Islet precursor cell (in vitro differentiated cells): ENCODE measurements around the gene HECW1.
A peak's percentile ranks its signal among the peaks of the same experiment; 100 is the strongest.

Experiments
- DNase-seq: peaks from one replicate; pipeline ENCODE4 v3.0.0-alpha.2; 2018

HECW1 gene

GRCh38 chr7:43479042-43479441, 366.6 kb downstream of the HECW1 start:
- DNase-seq, result peak; percentile 7

- DNase-seq, result peak; percentile 31
Measured at GRCh38 chr7:43479543-43479942, 367.1 kb downstream of the HECW1 start.

GRCh38 chr7:43480581-43480980, 368.1 kb downstream of the HECW1 start:
- DNase-seq, result peak; percentile 16

- peak; percentile 12 for DNase-seq
Measured at GRCh38 chr7:43481902-43482678, 369.6 kb downstream of the HECW1 start.

- peak; percentile 44 for DNase-seq
Measured at GRCh38 chr7:43482679-43483252, 370.3 kb downstream of the HECW1 start.

- DNase-seq, result peak; percentile 7
Measured at GRCh38 chr7:43484678-43485395, 372.4 kb downstream of the HECW1 start.

- DNase-seq, result no peak
Measured at GRCh38 chr7:43485580-43485979, 373.1 kb downstream of the HECW1 start.

DNA sequence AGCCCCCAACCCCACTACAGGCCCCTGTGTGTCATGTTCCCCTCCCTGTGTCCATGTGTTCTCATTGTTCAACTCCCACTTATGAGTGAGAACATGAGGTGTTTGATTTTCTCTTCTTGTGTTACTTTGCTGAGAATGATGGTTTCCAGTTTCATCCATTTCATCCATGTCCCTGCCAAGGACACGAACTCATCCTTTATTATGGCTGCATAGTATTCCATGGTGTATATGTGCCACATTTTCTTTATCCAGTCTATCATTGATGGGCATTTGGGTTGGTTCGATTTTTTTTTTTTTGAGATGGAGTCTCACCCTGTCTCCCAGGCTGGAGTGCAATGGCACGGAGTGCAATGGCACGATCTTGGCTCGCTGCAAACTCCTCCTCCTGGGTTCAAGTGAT, 373.6 kb downstream of the HECW1 start:
- DNase-seq, result peak; percentile 4

- no peak for DNase-seq
Measured at GRCh38 chr7:43486634-43487033, 374.2 kb downstream of the HECW1 start.

DNA sequence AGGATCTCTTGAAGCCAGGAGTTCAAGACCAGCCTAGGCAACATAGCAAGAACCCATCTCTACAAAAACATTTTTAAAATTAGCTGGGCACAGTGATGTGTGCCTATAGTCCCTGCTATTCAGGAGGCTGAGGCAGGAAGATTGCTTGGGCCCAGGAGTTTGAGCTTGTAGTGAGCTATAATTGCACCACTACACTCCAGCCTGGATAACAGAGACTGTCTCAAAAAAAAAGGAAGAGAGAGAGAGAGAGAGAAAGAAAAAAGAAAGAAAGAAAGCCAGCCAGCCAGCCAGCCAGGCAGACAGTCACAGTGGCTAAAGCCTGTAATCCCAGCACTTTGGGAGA, 375.3 kb downstream of the HECW1 start:
- peak; percentile 15 for DNase-seq

- no peak for DNase-seq
Measured at GRCh38 chr7:43489257-43489656, 376.8 kb downstream of the HECW1 start.

DNA sequence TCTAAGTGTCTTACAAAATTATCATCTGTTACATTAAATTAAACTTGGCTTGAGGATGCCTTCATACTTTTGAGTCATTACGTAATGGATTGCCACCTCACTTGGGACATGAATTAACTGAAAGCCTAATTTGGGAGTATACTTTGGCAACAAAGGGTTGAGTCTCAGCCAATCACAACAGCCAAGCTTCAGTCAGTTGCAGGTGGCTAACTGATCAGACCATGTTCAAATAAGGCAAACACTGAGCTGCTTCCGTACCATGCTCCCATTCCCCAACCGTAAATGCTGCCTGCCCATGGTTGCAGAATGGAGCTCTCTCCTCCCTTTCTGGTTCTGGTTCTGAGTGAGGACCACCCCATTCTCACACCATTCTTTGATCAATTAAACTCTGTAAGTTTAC, 377.6 kb downstream of the HECW1 start:
- DNase-seq, result no peak

DNA sequence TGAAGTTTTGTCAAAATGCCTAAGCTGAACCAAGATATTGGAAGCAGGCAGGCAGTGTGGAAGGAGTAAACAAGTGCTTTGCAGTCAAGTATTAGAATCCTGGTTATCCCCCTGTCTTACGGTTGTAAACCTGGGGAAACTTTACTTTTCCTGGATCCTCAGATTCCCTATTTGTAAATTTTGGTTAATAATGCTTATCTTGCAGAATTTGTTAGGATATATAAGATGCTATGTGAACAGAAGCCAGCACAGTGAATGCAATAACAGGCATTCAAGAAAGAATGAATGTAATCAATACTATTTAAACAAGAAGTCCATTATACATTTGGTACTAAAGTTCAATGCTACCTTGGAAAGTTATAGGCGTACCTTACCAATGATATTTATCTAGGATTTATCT, 378.7 kb downstream of the HECW1 start:
- DNase-seq, result no peak

DNA sequence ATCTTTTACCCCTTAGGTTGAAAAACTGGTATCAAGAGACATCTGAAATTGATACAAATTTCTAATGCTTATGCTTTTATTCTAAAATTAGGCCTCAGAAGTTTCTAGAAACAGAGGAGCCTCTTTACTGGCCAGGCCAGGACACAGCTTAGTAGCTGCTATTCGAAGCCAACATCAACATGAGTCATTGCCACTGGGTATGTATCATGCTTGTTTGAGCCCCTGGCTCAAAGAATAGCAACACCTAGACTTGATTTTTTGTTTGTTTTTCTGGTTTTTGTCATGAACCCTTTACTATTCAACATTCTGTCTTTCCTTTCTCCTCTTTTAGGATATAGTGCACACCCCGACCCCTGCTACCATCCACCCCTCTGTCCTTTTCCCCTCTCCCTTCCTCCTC, 379.5 kb downstream of the HECW1 start:
- no peak for DNase-seq

GRCh38 chr7:43492896-43493295, 380.4 kb downstream of the HECW1 start:
- DNase-seq, result no peak

GRCh38 chr7:43495572-43495971, 383.1 kb downstream of the HECW1 start:
- no peak for DNase-seq

DNA sequence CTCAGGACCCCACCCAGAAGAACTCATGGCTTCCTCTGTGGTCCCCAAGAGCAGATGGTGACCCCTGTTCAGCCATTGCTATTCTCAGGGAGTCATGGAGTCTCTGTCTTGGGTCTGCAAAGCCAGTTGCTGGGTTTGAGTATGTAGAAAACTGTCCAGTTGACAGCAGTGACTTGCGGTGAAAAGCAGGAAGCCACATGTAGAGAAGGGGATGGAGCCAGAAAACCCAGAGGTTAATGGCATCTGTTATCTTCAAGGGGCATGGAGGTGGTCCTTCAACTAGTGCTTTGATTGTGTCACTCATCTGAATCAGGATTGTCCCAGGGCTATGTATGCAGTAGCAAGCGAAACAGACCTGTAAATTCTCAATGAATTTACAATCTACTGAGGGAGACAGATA, 384.1 kb downstream of the HECW1 start:
- no peak for DNase-seq

GRCh38 chr7:43501870-43502269, 389.4 kb downstream of the HECW1 start:
- DNase-seq, result no peak

DNA sequence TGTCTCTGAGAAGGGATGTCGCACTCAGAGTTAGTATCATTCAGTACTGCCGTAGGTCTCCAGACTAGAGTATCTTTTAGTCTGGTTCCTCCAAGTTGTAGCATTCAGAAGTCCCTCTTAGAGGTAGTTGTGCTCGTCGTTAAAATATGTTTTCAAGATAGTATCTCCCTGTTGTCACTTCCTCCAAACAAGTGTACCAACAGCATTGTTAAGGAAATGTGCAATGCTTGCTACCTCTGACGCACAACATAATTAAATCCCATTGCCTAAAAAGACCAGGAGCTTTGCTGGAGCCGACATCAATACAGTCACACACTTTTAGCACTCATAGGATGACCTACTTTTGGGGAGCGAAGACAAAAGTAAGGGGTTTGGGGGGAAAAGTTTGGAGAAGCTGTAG, 390.5 kb downstream of the HECW1 start:
- DNase-seq, result no peak

DNA sequence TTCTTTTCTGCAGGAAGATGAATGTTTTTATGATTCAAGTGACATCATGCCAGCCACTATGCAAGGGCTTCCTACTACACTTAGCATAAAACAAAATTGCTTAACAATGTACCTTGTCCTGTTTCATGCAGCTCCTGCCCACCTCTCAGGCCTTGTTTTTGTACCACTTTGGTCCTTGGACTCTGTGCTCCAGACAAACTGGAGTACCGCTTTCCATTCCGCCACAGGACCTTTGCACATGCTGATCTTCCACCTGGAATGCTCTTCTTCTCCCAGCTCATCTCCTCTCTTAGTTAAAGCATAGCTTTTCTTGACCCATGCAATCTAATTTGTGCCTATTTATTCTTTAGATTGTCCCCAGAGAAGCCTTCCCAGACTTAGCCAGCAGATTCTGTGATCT, 393.0 kb downstream of the HECW1 start:
- DNase-seq, result no peak

DNA sequence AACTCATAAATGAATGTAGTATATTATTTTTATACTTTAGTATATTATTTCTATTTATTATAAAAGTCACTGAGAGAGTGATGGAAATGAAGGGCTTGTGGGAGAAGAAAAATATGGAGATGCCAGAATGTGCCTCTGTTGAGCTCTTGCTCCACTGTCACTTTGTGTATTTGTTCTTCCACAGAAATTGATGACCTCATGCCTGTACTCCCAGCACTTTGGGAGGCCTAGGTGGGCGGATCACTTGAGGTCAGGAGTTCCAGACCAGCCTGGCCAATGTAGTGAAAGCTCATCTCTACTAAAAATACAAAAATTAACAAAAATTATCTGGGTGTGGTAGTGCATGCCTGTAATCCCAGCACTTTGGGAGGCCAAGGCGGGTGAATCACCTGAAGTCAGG, 394.0 kb downstream of the HECW1 start:
- DNase-seq, result no peak

GRCh38 chr7:43508461-43508860, 396.0 kb downstream of the HECW1 start:
- no peak for DNase-seq

GRCh38 chr7:43509906-43510305, 397.5 kb downstream of the HECW1 start:
- no peak for DNase-seq

DNA sequence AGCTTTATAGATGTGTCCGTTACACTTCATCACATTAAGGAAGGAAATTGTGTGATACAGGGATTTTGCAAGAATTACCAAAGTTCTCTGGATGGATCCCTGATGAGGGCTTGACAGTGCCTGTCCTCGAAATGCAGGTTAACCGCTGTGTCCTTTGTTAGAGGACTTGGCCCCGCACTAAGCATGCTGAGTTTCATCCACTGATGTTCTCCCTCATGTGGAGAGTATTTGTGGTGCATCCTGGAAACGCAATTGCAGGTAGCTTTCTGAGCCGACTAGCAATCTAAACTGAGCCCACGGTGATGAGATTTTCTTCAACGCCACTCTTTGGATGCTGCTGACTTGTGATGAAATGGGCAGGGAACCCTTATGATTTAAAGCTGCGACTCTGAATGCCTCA, 398.6 kb downstream of the HECW1 start:
- no peak for DNase-seq
